Umbilical cord (tissue), 2 donors: ENCODE data around the gene ZNF575. TPM values are rescaled to one million over a fixed set of nuclear protein-coding genes. Genes with fewer than 3 reads are reported as not detected.

Experiments
- DNase-seq: peaks from one replicate; pipeline ENCODE4 v3.0.0-alpha.2; 2015; ENCODE audit warnings: low spot score
- total RNA-seq: library from RNA; depleted of rRNA; stranded (reverse); fragments of >200 nt; gene quantifications from one replicate; pipeline ENCODE4 v1.2.3, GENCODE V29; 2014; ENCODE audit warnings: low replicate concordance; ENCODE audit not compliant: insufficient read depth

ZNF575 gene
- total RNA-seq, 1 donor from 2014 or later: 0.24 TPM

- no peak for DNase-seq
Measured at GRCh38 chr19:43570174-43570791, 37.3 kb downstream of the ZNF575 start.

- DNase-seq: no peak
Measured at GRCh38 chr19:43572171-43572588, 39.2 kb downstream of the ZNF575 start.

DNA sequence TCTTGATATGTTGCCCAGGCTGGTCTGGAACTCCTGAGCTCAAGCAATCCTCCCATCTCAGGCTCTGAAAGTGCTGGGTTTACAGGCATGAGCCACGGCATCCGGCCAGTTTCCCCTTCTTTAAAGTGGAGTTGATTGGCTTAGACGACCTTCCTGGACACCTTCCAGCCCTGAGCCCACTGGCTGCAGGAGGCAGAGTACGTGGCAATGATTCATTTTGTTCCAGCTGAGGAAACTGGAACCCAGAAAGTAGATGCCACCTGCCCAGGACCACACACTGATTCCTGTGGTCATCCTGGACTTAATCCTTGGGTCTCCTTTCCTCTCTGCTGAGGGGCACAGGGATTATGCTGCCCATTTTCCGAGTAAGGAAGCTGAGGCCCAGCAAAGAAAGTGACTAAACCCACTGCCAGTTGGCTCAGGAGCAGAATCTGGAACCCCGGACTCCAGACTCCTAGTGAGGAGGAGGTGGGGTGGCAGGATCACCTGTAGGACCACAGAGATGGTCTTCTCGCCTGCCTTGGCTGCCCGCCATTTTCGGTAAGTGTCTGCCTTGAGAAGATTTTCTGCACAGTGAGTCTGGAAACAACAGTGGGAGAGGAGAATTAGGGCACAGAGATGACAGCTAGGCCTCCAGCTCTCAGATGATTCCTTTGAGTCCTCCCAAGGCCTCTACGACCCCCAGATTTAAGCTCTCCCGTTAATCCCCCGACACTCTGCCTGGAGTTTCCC is 41.6 kb downstream of the ZNF575 start:
- DNase-seq: peak; percentile 13

- DNase-seq: peak; percentile 100
Measured at GRCh38 chr19:43575156-43575950, 42.4 kb downstream of the ZNF575 start, which contains the start of the genes PINLYP and XRCC1. TSS of gene PINLYP (plus strand) at chr19:43575801. CDS start at chr19:43577192, 1,391 bp downstream. TSS of gene XRCC1 (minus strand) at chr19:43575527. CDS start at chr19:43575458, 69 bp downstream.

DNA sequence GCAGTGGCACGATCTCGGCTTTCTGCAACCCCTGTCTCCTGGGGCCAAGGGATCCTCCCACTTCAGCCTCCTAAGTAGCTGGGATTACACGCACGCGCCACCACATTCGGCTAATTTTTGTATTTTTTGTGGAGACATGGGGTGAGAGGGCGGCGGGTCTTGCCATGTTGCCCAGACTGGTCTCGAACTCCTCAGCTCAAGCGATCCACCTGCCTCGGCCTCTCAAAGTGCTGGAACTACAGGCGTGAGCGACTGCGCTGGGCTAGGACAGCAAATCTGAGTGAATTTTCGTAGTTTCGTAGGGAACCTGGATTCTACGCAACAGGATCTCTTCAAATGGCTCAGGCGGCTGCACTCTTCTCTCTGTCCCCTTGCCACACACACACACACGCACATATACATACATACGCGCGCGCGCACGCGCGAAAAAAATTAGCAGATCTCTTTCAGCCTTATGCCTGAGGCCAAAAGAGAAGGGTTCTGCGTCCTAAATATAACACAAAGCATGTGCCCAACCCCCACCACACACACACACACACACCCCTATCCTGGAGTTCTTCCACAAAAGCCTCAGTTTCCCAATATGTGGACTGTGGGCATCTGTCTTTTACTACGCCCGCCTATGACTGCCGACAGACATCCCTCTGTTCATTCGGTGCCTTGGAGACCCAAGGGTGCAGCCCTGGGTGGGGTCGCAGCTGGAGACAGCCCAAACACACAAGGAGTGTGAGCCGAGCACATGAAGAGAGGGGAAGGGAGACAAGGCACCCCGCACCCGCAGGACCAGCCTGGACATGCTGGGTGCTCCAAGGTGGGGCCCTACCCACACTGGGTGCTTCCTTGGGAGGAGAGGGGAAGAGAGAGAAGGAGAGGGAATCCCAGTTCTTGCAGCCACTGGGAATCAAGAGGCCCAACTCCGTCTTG is 43.2 kb downstream of the ZNF575 start:
- peak; percentile 32 for DNase-seq

DNA sequence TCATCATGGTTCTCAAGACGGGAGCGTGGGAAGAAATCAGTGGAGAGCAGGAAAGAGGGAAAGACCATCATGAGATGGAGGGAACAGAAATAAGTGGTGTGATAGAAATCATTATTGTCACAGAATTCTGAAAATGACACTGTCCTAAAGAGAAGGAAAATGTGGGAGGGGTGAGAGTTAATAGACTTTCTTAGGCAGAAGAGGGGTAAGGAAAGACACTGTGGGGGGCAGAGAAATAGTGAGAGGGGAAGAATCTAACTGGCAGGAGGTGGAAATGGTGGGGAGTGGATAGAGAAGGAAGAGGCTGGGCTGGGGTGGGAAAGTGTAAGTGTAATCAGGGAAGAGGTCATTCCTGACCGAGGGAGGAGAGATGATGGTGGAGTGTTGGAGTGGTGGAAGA is 45.8 kb downstream of the ZNF575 start:
- no peak for DNase-seq

- no peak for DNase-seq
Measured at GRCh38 chr19:43581467-43581866, 48.5 kb downstream of the ZNF575 start.

DNA sequence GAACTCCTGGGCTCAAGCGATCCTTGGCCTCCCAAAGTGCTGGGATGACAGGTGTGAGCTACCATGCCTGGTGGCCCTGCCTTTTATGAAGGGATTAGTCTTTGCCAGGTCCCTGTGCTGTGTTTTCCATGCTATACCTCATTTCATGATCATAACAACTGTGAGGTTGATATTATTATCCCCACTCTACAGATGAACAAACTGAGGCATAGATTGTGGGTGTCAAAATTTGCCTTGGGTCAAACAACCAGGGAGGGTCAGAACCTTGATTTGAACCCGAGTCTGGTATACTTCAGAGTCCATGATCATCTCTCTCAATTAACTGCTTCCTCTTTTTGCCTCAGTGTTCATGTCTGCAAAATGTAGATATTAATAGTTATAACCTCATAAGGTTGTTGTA is 49.5 kb downstream of the ZNF575 start:
- no peak for DNase-seq

DNA sequence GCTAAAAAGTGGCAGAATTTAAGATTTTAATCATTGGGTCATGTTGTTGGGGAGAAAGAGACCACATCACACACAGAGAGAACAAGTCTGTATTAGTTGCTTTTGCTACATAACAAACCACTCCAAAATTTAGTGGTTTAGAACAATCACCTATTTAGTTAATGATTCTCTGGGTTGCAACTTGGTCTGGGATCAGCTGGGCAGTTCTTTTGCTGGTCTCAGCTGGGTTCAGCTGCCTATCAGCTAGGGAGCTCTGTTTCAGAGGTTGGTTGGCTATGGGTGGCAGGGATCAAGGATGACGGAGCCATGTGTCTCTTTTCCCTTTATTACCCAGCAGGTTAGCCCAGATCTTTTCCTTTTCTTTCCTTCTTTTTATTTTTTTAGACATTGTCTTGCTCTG is 51.5 kb downstream of the ZNF575 start:
- DNase-seq: no peak

Other genes with a start within 250 kb of the ZNF575 start
- gene CD177, start 179.5 kb upstream of the ZNF575 start, total RNA-seq: 1.2 TPM
- not detected for gene TEX101, start 118.3 kb upstream of the ZNF575 start, total RNA-seq
- gene LYPD3, start 67.6 kb upstream of the ZNF575 start, total RNA-seq: 13.0 TPM
- 7.0 TPM for gene PHLDB3, start 28.4 kb upstream of the ZNF575 start, total RNA-seq
- gene ETHE1, start 6.0 kb upstream of the ZNF575 start, total RNA-seq: 33.7 TPM
- gene XRCC1, start 42.3 kb downstream of the ZNF575 start, total RNA-seq: 6.0 TPM
- gene PINLYP, start 42.6 kb downstream of the ZNF575 start, total RNA-seq: 17.3 TPM
- 17.6 TPM for gene IRGQ, start 62.9 kb downstream of the ZNF575 start, total RNA-seq
- 15.9 TPM for gene ZNF576, start 63.4 kb downstream of the ZNF575 start, total RNA-seq
- 0.24 TPM for gene SRRM5, start 78.9 kb downstream of the ZNF575 start, total RNA-seq
- gene ZNF428, start 86.4 kb downstream of the ZNF575 start, total RNA-seq: 18.8 TPM
- 2.9 TPM for gene CADM4, start 106.7 kb downstream of the ZNF575 start, total RNA-seq
- 30.1 TPM for gene PLAUR, start 137.0 kb downstream of the ZNF575 start, total RNA-seq
- gene IRGC, start 182.9 kb downstream of the ZNF575 start, total RNA-seq: not detected
- gene SMG9, start 221.8 kb downstream of the ZNF575 start, total RNA-seq: 10.1 TPM
- gene KCNN4, start 247.8 kb downstream of the ZNF575 start, total RNA-seq: 6.3 TPM